H54 (cell line): ENCODE results near the gene FAM110A.
"Not testable (repeated sequence)": the region's sequence is repeated elsewhere in the genome, so short reads cannot be mapped to it uniquely, and the experiment has no call there.

Experiments used
- DNase-seq: peaks from one replicate; pipeline ENCODE4 v3.0.0; 2011; ENCODE audit warnings: low spot score, mixed read lengths; ENCODE audit not compliant: insufficient read length
- FAIRE-seq: peaks from 3 replicates; lab custom pipeline; 2011; peaks lifted over from hg19 to GRCh38; lab: Jason Lieb, UNC
- POLR2A ChIP-seq: IDR thresholded peaks from 2 replicates; pipeline ENCODE4 v1.6.1; 2011; ENCODE audit warnings: low read depth, mild to moderate bottlenecking, low read length

Gene FAM110A

GRCh38 chr20:818001-818664 is 15.4 kb upstream of the FAM110A start:
- TF ChIP-seq POLR2A = no peak
- no peak for DNase-seq
- FAIRE-seq = no peak

DNA sequence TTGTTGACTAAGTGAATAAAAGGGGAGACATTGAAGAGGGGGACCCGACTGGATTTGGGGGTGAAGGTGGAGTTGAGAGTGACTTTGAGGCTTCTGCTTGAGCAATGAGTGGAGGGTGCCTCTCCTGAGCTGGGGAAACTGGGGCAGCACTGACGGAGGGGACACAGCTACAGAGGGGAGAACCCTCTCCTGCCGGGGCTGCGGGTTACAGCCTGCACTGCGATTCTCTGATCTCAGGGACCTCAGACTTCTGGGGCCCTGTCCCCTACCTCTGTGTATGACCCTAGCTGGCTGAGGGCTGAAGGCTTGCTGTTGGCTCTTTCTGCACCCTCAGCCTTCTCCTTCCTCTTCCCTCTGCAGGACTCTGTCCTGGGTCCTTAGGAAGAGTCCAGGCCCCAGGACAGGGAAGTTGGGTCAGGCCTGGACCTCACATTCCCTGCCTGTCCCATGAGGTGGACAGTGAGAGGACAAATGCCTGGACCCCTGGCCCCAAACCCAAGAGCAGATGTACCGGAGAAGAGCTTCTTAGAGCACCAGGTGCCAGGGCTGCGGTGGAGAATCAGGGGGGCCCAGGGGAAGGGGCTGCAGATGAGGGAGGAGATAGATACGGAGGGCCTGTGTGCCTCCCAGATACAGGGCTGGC is 13.7 kb upstream of the FAM110A start:
- FAIRE-seq = no peak
- no peak for DNase-seq
- no peak for TF ChIP-seq POLR2A

DNA sequence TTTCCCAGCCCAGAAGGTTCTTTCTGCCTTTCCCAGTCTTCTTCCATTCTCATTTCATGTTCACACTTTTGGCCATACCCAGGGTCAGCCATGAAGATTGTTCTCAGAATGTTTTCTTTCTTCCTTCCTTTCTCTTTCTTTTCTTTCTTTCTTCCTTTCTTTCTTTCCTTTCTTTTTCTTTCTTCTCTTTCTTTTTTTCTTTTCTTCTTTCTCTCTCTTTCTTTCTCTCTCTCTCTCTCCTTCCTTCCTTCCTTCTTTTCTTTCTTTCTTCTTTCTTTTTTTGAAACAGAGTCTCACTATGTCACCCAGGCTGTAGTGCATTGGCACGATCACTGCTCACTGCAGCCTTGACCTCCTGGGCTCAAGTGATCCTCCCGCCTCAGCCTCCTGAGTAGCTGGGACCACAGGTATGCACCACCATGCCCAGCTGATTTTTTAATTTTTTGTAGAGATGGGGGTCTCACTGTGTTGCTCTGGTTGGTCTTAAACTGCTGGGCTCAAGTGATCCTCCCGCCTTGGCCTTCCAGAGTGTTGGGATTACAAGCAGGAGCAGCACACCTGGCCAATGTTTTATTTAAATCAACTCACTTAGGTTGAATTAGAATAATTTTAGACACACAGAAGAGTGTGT is 13.1 kb upstream of the FAM110A start:
- no peak for TF ChIP-seq POLR2A
- DNase-seq = no peak
- no peak for FAIRE-seq

GRCh38 chr20:821046-821730 is 12.3 kb upstream of the FAM110A start:
- no peak for DNase-seq
- no peak for FAIRE-seq
- no peak for TF ChIP-seq POLR2A

- DNase-seq (no peak), FAIRE-seq (no peak)
- no peak for TF ChIP-seq POLR2A
Measured at GRCh38 chr20:821731-822065, 11.8 kb upstream of the FAM110A start.

- no peak for TF ChIP-seq POLR2A
- FAIRE-seq (no peak), DNase-seq (no peak)
Measured at GRCh38 chr20:822651-823573, 10.6 kb upstream of the FAM110A start.

DNA sequence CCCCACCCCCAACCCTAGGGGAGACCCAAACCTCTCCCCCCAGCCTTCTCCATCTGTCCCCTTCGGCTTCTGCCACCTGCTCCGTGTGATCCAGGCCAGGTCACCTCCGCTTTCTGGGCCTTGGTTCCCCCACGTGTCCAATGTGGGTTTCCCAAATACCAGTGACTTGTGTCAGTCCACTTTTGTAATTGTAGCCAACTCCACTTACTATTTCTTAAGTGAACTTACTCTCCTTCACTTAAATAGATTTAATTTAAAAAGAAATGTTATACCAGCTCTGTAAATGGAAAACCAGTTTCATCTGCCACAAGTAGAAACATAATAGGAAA is 10.0 kb upstream of the FAM110A start:
- FAIRE-seq (no peak), DNase-seq (no peak)
- no peak for TF ChIP-seq POLR2A

GRCh38 chr20:824490-824889 is 9.0 kb upstream of the FAM110A start:
- DNase-seq (no peak), FAIRE-seq (no peak)
- TF ChIP-seq POLR2A = no peak

- DNase-seq (no peak), FAIRE-seq (no peak)
- TF ChIP-seq POLR2A = no peak
Measured at GRCh38 chr20:824916-825315, 8.6 kb upstream of the FAM110A start.

GRCh38 chr20:825710-826421 is 7.6 kb upstream of the FAM110A start:
- TF ChIP-seq POLR2A = no peak
- DNase-seq (no peak), FAIRE-seq (no peak)

GRCh38 chr20:826695-827323 is 6.7 kb upstream of the FAM110A start:
- no peak for TF ChIP-seq POLR2A
- DNase-seq (no peak), FAIRE-seq (no peak)

- not testable (repeated sequence) for DNase-seq, FAIRE-seq
Measured at GRCh38 chr20:827981-828380, 5.5 kb upstream of the FAM110A start.
